Upper lobe of left lung (tissue), 6 donors: ENCODE data around the gene CCN5. TPM values are rescaled to one million over a fixed set of nuclear protein-coding genes. Genes with fewer than 3 reads are reported as not detected.

Experiments
- ATAC-seq, 2 donors: fragments of 200-7000 bp; cut with Tn5 transposase; one replicate each; pipeline ENCODE4 v1.9.1; 2022; ENCODE audit warnings: mild to moderate bottlenecking in 2 of 2, moderate library complexity in 2 of 2; ENCODE audit not compliant: low FRiP score in 2 of 2
- DNase-seq, 2 donors: peaks; one replicate each; pipeline ENCODE4 v3.0.0-alpha.2; 2019 to 2020
- H3K27ac ChIP-seq, 4 donors: fragments of 200-600 bp; sonication (generic); one replicate each; pipeline ENCODE4 v1.5.1; 2016 to 2019
- H3K27me3 ChIP-seq, 4 donors: fragments of 200-600 bp; sonication (generic); one replicate each; pipeline ENCODE4 v1.5.1; 2017 to 2019
- H3K36me3 ChIP-seq, 4 donors: fragments of 200-600 bp; sonication (generic); one replicate each; pipeline ENCODE4 v1.5.1; 2016 to 2019
- H3K4me1 ChIP-seq, 4 donors: fragments of 200-600 bp; sonication (generic); one replicate each; pipeline ENCODE4 v1.5.1; 2018 to 2019
- H3K4me3 ChIP-seq, 4 donors: fragments of 200-600 bp; sonication (generic); one replicate each; pipeline ENCODE4 v1.5.1; 2017 to 2019; ENCODE audit warnings: mild to moderate bottlenecking in 2 of 4, moderate library complexity in 1 of 4
- H3K9me3 ChIP-seq, 4 donors: fragments of 200-600 bp; sonication (generic); one replicate each; pipeline ENCODE4 v1.5.1; 2018 to 2019
- CTCF ChIP-seq, 6 experiments: fragments of 450-650 bp in 4 of 6; fragments of 200-600 bp in 2 of 6; sonication (generic) in 2 of 6; IDR thresholded peaks; one replicate each; pipeline ENCODE4 v1.5.1; 2016 to 2019; ENCODE audit warnings: antibody characterized with exemption in 6 of 6
- EP300 ChIP-seq, 4 donors: sonication (generic); formaldehyde crosslinking; IDR thresholded peaks; one replicate each; pipeline ENCODE4 v1.5.1; 2017; ENCODE audit warnings: antibody characterized with exemption in 4 of 4, control low read depth in 2 of 4
- POLR2A ChIP-seq, 4 donors: fragments of 450-650 bp; IDR thresholded peaks; one replicate each; pipeline ENCODE4 v1.5.1; 2016 to 2017; ENCODE audit warnings: antibody characterized with exemption in 4 of 4, mild to moderate bottlenecking in 2 of 4
- POLR2AphosphoS5 ChIP-seq, 2 donors: sonication (generic); formaldehyde crosslinking; IDR thresholded peaks; one replicate each; pipeline ENCODE4 v1.5.1; 2017; ENCODE audit warnings: antibody characterized with exemption in 2 of 2
- WGBS, 2 donors: methylation state at CpG; one replicate each; pipeline ENCODE4 v1.1.5; 2017 to 2018; 5-methylcytosine and 5-hydroxymethylcytosine counted together
- total RNA-seq, 6 donors: library from RNA; depleted of rRNA in 4 of 6; stranded (reverse); fragments of >200 nt in 4 of 6; gene quantifications; one replicate each; pipeline versions ENCODE4 v1.1.0 to v1.2.1, GENCODE V29; 2016 to 2021
- donor health status: DM: no; HTN: no; CAD: no; lungs with moderate emphysema.
- donor health status: DM: no; HTN: yes; CAD: no; lungs with severe emphysema.

Gene CCN5
- total RNA-seq, 6 donors from 2014 or later, result 44.9 to 168 (median 122) TPM

- WGBS, 2 donors, result 61 to 68% methylated on average over 7 of the region's 7 CpGs
- DNase-seq (no peak), ATAC-seq (no peak)
- peaks cover 3 to 6% (median 4%) of the 10 kb centered on the region in 4 donors for H3K4me1 ChIP-seq
- TF ChIP-seq POLR2A (IDR thresholded peaks at IDR 0.05) (no peak), POLR2AphosphoS5 (IDR thresholded peaks at IDR 0.05) (no peak), EP300 (IDR thresholded peaks at IDR 0.05) (no peak), CTCF (IDR thresholded peaks at IDR 0.05) (no peak)
- H3K9me3 ChIP-seq, result no peaks in the 10 kb centered on the region
- no peak overlapping the region for H3K4me3 ChIP-seq
- no peaks in the 10 kb centered on the region for H3K27me3 ChIP-seq
- H3K36me3 ChIP-seq, result no peaks in the 10 kb centered on the region
- H3K27ac ChIP-seq, result no peak overlapping the region
Measured at GRCh38 chr20:44765701-44766347, 50.7 kb downstream of the CCN5 start.

- H3K27ac ChIP-seq, result no peak overlapping the region
- H3K4me3 ChIP-seq, result no peak overlapping the region
- ATAC-seq, result no peak
- no peaks in the 10 kb centered on the region for H3K36me3 ChIP-seq
- peak in 1 of 2 donors; percentile 23 for DNase-seq
- H3K27me3 ChIP-seq, result no peaks in the 10 kb centered on the region
- TF ChIP-seq EP300 (IDR thresholded peaks at IDR 0.05), result no peak
- TF ChIP-seq POLR2AphosphoS5 (IDR thresholded peaks at IDR 0.05), result no peak
- no peak for TF ChIP-seq POLR2A (IDR thresholded peaks at IDR 0.05)
- no peak for TF ChIP-seq CTCF (IDR thresholded peaks at IDR 0.05)
- no peaks in the 10 kb centered on the region for H3K9me3 ChIP-seq
- WGBS, 2 donors, result 62 to 83% methylated on average over 4 to 8 of the region's 8 CpGs
- H3K4me1 ChIP-seq, result peaks cover 0 to under 1% (median under 1%) of the 10 kb centered on the region in 4 donors
Measured at GRCh38 chr20:44768256-44768655, 53.1 kb downstream of the CCN5 start.

- ATAC-seq (no peak), DNase-seq (no peak)
- Histone ChIP-seq H3K4me1 (no peaks in the 10 kb centered on the region), H3K9me3 (no peaks in the 10 kb centered on the region), H3K4me3 (no peak overlapping the region), H3K27ac (no peak overlapping the region), H3K27me3 (no peaks in the 10 kb centered on the region), H3K36me3 (no peaks in the 10 kb centered on the region)
- no peak for TF ChIP-seq CTCF (IDR thresholded peaks at IDR 0.05)
- TF ChIP-seq POLR2AphosphoS5 (IDR thresholded peaks at IDR 0.05), result no peak
- no peak for TF ChIP-seq EP300 (IDR thresholded peaks at IDR 0.05)
- TF ChIP-seq POLR2A (IDR thresholded peaks at IDR 0.05), result no peak
- 62 to 65% methylated on average over 5 of the region's 5 CpGs for WGBS, 2 donors
Measured at GRCh38 chr20:44768854-44769480, 53.8 kb downstream of the CCN5 start.

- H3K36me3 ChIP-seq, result no peaks in the 10 kb centered on the region
- no peak for ATAC-seq
- no peaks in the 10 kb centered on the region for H3K4me1 ChIP-seq
- 60 to 64% methylated on average over 5 of the region's 5 CpGs for WGBS, 2 donors
- no peaks in the 10 kb centered on the region for H3K27me3 ChIP-seq
- H3K9me3 ChIP-seq, result no peaks in the 10 kb centered on the region
- TF ChIP-seq EP300 (IDR thresholded peaks at IDR 0.05), result no peak
- no peak for TF ChIP-seq POLR2A (IDR thresholded peaks at IDR 0.05)
- no peak for TF ChIP-seq CTCF (IDR thresholded peaks at IDR 0.05)
- no peak for TF ChIP-seq POLR2AphosphoS5 (IDR thresholded peaks at IDR 0.05)
- H3K4me3 ChIP-seq, result no peak overlapping the region
- no peak overlapping the region for H3K27ac ChIP-seq
- DNase-seq, result no peak
Measured at GRCh38 chr20:44769481-44769863, 54.3 kb downstream of the CCN5 start.
